SKM-1 treated with dmso at 0.1 percent for 144 hours (cell line): Measurements from ENCODE around the gene PDGFD.
A peak's percentile ranks its signal among the peaks of the same experiment; 100 is the strongest.

Experiments
- DNase-seq: peaks from one replicate; lab custom pipeline; 2025; ENCODE audit not compliant: unreplicated experiment; lab: John Stamatoyannopoulos, UW

The PDGFD gene

GRCh38 chr11:104164028-104164520, at the start of gene PDGFD:
Gene PDGFD (minus strand): TSS chr11:104164147.
- peak; percentile 25 for DNase-seq

GRCh38 chr11:104206936-104207335, 43.0 kb upstream of the PDGFD start:
- no peak for DNase-seq

GRCh38 chr11:104205838-104206237, 41.9 kb upstream of the PDGFD start:
- DNase-seq: no peak

GRCh38 chr11:104200688-104201087, 36.7 kb upstream of the PDGFD start:
- no peak for DNase-seq

GRCh38 chr11:104199053-104199452, 35.1 kb upstream of the PDGFD start:
- DNase-seq: no peak

GRCh38 chr11:104198576-104198975, 34.6 kb upstream of the PDGFD start:
- peak; percentile 31 for DNase-seq

- no peak for DNase-seq
Measured at GRCh38 chr11:104191124-104191523, 27.2 kb upstream of the PDGFD start.

- DNase-seq: no peak
Measured at GRCh38 chr11:104183593-104183992, 19.6 kb upstream of the PDGFD start.

- no peak for DNase-seq
Measured at GRCh38 chr11:104175769-104176168, 11.8 kb upstream of the PDGFD start.

GRCh38 chr11:104169091-104169490, 5.1 kb upstream of the PDGFD start:
- DNase-seq: no peak

- no peak for DNase-seq
Measured at GRCh38 chr11:104165014-104165413, 1.1 kb upstream of the PDGFD start.

GRCh38 chr11:104163100-104164027, 583 bp downstream of the PDGFD start:
- DNase-seq: no peak

- DNase-seq: no peak
Measured at GRCh38 chr11:104161751-104162450, 2.0 kb downstream of the PDGFD start.

GRCh38 chr11:104159356-104159755, 4.6 kb downstream of the PDGFD start:
- DNase-seq: no peak

GRCh38 chr11:104155375-104155774, 8.6 kb downstream of the PDGFD start:
- DNase-seq: no peak

GRCh38 chr11:104154296-104154695, 9.7 kb downstream of the PDGFD start:
- DNase-seq: no peak

- peak; percentile 30 for DNase-seq
Measured at GRCh38 chr11:104152941-104153505, 10.9 kb downstream of the PDGFD start.

GRCh38 chr11:104151404-104152204, 12.3 kb downstream of the PDGFD start:
- DNase-seq: no peak

GRCh38 chr11:104148706-104149105, 15.2 kb downstream of the PDGFD start:
- no peak for DNase-seq

- no peak for DNase-seq
Measured at GRCh38 chr11:104148074-104148473, 15.9 kb downstream of the PDGFD start.

- no peak for DNase-seq
Measured at GRCh38 chr11:104146943-104147342, 17.0 kb downstream of the PDGFD start.
